Mesodermal cell (in vitro differentiated cells): ENCODE results near the gene GALNT8.
"Not testable (repeated sequence)": the region's sequence is repeated elsewhere in the genome, so short reads cannot be mapped to it uniquely, and the experiment has no call there.

ENCODE experiments used
- H3K27ac ChIP-seq: 2 replicates; pipeline ENCODE4 v1.7.0; 2013; ENCODE audit warnings: mild to moderate bottlenecking, low read depth, low read length, moderate library complexity; ENCODE audit not compliant: severe bottlenecking
- H3K36me3 ChIP-seq: 2 replicates; pipeline ENCODE4 v1.7.1; 2013; ENCODE audit warnings: mild to moderate bottlenecking, low read length, moderate library complexity; ENCODE audit not compliant: control insufficient read depth, insufficient read depth
- H3K4me1 ChIP-seq: one replicate; pipeline ENCODE4 v1.7.1; 2013; ENCODE audit warnings: mild to moderate bottlenecking, low read length; ENCODE audit not compliant: insufficient read depth, control insufficient read depth, poor library complexity, severe bottlenecking
- H3K4me3 ChIP-seq: 2 replicates; pipeline ENCODE4 v1.7.0; 2013; ENCODE audit warnings: low read length, control low read depth, mild to moderate bottlenecking; ENCODE audit not compliant: insufficient read depth, poor library complexity, severe bottlenecking; ENCODE audit errors: extremely low read depth
- H3K9me3 ChIP-seq: 2 replicates; pipeline ENCODE4 v1.7.1; 2013; ENCODE audit warnings: mild to moderate bottlenecking, low read length, moderate library complexity; ENCODE audit not compliant: control insufficient read depth
- WGBS, 2 experiments: methylation state at CpG; one replicate each; pipeline ENCODE4 v1.1.5; 2013; ENCODE audit warnings: missing lambda C conversion rate in 2 of 2; ENCODE audit not compliant: insufficient coverage in 2 of 2; 5-methylcytosine and 5-hydroxymethylcytosine counted together

GALNT8 gene

GRCh38 chr12:4743046-4743445, 22.8 kb downstream of the GALNT8 start:
- WGBS, 2 experiments, result 98 to 100% methylated on average over 1 to 4 of the region's 4 CpGs
- no peaks in the 10 kb centered on the region for H3K4me1 ChIP-seq
- no peaks in the 10 kb centered on the region for H3K36me3 ChIP-seq
- H3K9me3 ChIP-seq, result no peaks in the 10 kb centered on the region
- no peak overlapping the region for H3K27ac ChIP-seq
- no peak overlapping the region for H3K4me3 ChIP-seq

GRCh38 chr12:4744709-4745108, 24.5 kb downstream of the GALNT8 start:
- Histone ChIP-seq H3K4me3 (no peak overlapping the region), H3K4me1 (no peaks in the 10 kb centered on the region), H3K27ac (no peak overlapping the region), H3K36me3 (no peaks in the 10 kb centered on the region), H3K9me3 (no peaks in the 10 kb centered on the region)

- no peaks in the 10 kb centered on the region for H3K4me1 ChIP-seq
- H3K4me3 ChIP-seq, result no peak overlapping the region
- H3K9me3 ChIP-seq, result no peaks in the 10 kb centered on the region
- no peaks in the 10 kb centered on the region for H3K36me3 ChIP-seq
- WGBS, 2 experiments, result 93 to 96% methylated on average over 4 to 6 of the region's 6 CpGs
- no peak overlapping the region for H3K27ac ChIP-seq
Observed at GRCh38 chr12:4745249-4745648, 25.0 kb downstream of the GALNT8 start.

GRCh38 chr12:4751654-4752053, 31.5 kb downstream of the GALNT8 start:
- not testable (repeated sequence) for H3K4me1 ChIP-seq, H3K36me3 ChIP-seq, H3K9me3 ChIP-seq, H3K4me3 ChIP-seq, H3K27ac ChIP-seq
- WGBS, 2 experiments, result no CpG with 5 or more reads among the region's 1 CpG

GRCh38 chr12:4762773-4763172, 42.6 kb downstream of the GALNT8 start:
- Histone ChIP-seq H3K4me1 (no peaks in the 10 kb centered on the region), H3K4me3 (no peak overlapping the region), H3K9me3 (no peaks in the 10 kb centered on the region), H3K27ac (no peak overlapping the region), H3K36me3 (no peaks in the 10 kb centered on the region)
- WGBS, 2 experiments, result 91 to 93% methylated on average over 6 to 7 of the region's 7 CpGs

GRCh38 chr12:4763549-4763948, 43.3 kb downstream of the GALNT8 start:
- H3K4me3 ChIP-seq, result no peak overlapping the region
- WGBS, 2 experiments, result 33 to 50% methylated on average over 8 to 10 of the region's 18 CpGs
- H3K27ac ChIP-seq, result no peak overlapping the region
- H3K36me3 ChIP-seq, result no peaks in the 10 kb centered on the region
- H3K9me3 ChIP-seq, result no peaks in the 10 kb centered on the region
- H3K4me1 ChIP-seq, result no peaks in the 10 kb centered on the region

GRCh38 chr12:4766445-4766844, 46.2 kb downstream of the GALNT8 start:
- Histone ChIP-seq H3K4me3 (no peak overlapping the region), H3K36me3 (no peaks in the 10 kb centered on the region), H3K4me1 (no peaks in the 10 kb centered on the region), H3K27ac (no peak overlapping the region), H3K9me3 (no peaks in the 10 kb centered on the region)
- 81 to 100% methylated on average over 2 to 4 of the region's 6 CpGs for WGBS, 2 experiments

GRCh38 chr12:4767186-4767585, 47.0 kb downstream of the GALNT8 start:
- Histone ChIP-seq H3K4me1 (peaks cover 5% of the 10 kb centered on the region), H3K36me3 (no peaks in the 10 kb centered on the region), H3K27ac (no peak overlapping the region), H3K4me3 (no peak overlapping the region), H3K9me3 (no peaks in the 10 kb centered on the region)
- WGBS, 2 experiments, result 80 to 92% methylated on average over 2 of the region's 2 CpGs

GRCh38 chr12:4768341-4768740, 48.1 kb downstream of the GALNT8 start:
- H3K4me1 ChIP-seq, result peaks cover 10% of the 10 kb centered on the region
- H3K4me3 ChIP-seq, result no peak overlapping the region
- WGBS, 2 experiments, result no CpG with 5 or more reads among the region's 2 CpGs
- H3K9me3 ChIP-seq, result no peaks in the 10 kb centered on the region
- no peaks in the 10 kb centered on the region for H3K36me3 ChIP-seq
- no peak overlapping the region for H3K27ac ChIP-seq

- H3K9me3 ChIP-seq, result no peaks in the 10 kb centered on the region
- H3K36me3 ChIP-seq, result no peaks in the 10 kb centered on the region
- H3K4me1 ChIP-seq, result peaks cover 10% of the 10 kb centered on the region
- no peak overlapping the region for H3K4me3 ChIP-seq
- WGBS, 2 experiments, result 86 to 100% methylated on average over 2 to 3 of the region's 5 CpGs
- H3K27ac ChIP-seq, result no peak overlapping the region
Observed at GRCh38 chr12:4769073-4769472, 48.9 kb downstream of the GALNT8 start.

- Histone ChIP-seq H3K9me3 (no peaks in the 10 kb centered on the region), H3K27ac (no peak overlapping the region), H3K4me1 (peaks cover 10% of the 10 kb centered on the region), H3K4me3 (no peak overlapping the region), H3K36me3 (no peaks in the 10 kb centered on the region)
- 91 to 96% methylated on average over 5 to 7 of the region's 7 CpGs for WGBS, 2 experiments
Observed at GRCh38 chr12:4771172-4771959, 51.2 kb downstream of the GALNT8 start.
